VCaP (cell line): ENCODE measurements around the gene CTTN.

Experiments used
- H3K27ac ChIP-seq: fragments of 450-650 bp; 2 replicates; pipeline ENCODE4 v1.5.1; 2017
- TF ChIP-seq, protein P1 (sequence below): fragments of 450-650 bp; conservative IDR thresholded peaks from 2 replicates; pipeline ENCODE4 v1.5.1; 2017; ENCODE audit warnings: mild to moderate bottlenecking, moderate library complexity

CTTN gene

DNA sequence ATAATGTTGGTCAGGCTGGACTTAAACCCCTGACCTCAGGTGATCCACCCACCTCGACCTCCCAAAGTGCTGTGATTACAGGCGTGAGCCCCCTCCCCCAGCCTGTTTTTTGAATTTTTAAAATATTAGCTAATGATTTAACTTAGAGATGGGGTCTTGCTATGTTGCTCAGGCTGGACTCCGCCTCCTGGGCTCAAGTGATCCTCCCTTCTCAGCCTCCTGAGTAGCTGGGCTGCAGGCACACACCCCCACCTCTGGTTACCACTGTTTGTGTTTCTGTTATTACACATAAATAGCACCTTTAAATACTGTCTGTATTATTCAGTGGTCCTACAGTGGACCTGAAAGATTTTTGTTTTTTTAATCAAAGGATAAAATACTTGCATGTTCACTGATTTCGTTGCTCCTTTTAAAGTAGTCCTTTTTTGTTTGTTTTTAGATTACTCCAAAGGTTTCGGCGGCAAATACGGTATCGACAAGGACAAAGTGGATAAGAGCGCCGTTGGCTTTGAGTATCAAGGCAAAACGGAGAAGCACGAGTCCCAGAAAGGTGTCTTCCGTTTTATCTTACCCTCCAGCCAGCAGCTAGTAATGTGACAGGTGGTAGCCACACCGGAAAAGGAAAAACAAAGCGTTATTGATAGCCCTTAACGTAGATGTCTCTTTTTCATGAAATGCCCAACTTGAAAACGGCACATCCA, 21.1 kb downstream of the CTTN start:
- TF ChIP-seq, protein P1, sequence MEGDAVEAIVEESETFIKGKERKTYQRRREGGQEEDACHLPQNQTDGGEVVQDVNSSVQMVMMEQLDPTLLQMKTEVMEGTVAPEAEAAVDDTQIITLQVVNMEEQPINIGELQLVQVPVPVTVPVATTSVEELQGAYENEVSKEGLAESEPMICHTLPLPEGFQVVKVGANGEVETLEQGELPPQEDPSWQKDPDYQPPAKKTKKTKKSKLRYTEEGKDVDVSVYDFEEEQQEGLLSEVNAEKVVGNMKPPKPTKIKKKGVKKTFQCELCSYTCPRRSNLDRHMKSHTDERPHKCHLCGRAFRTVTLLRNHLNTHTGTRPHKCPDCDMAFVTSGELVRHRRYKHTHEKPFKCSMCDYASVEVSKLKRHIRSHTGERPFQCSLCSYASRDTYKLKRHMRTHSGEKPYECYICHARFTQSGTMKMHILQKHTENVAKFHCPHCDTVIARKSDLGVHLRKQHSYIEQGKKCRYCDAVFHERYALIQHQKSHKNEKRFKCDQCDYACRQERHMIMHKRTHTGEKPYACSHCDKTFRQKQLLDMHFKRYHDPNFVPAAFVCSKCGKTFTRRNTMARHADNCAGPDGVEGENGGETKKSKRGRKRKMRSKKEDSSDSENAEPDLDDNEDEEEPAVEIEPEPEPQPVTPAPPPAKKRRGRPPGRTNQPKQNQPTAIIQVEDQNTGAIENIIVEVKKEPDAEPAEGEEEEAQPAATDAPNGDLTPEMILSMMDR, result no peak
- no peak overlapping the region for H3K27ac ChIP-seq

DNA sequence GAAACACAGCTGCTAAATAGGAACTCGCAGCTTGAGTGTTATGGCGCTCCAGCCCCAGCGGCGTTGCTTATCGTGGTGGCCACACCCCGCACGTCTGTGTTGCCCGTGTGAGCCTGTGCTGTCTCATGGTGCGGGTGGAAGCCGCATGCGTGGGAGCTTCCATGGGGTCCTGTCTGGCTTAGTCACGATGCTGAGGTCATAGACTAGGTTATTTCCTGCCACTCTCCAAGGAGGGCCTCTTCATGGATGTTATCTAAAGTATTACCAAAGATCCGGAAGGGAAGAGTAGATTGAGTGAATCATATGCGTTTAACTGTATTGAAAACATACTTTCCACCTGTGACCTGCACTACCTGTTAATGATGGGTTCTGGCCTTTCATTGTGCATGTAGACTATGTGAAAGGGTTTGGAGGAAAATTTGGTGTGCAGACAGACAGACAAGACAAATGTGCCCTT, 21.7 kb downstream of the CTTN start:
- H3K27ac ChIP-seq, result no peak overlapping the region
- TF ChIP-seq, protein P1, result no peak

DNA sequence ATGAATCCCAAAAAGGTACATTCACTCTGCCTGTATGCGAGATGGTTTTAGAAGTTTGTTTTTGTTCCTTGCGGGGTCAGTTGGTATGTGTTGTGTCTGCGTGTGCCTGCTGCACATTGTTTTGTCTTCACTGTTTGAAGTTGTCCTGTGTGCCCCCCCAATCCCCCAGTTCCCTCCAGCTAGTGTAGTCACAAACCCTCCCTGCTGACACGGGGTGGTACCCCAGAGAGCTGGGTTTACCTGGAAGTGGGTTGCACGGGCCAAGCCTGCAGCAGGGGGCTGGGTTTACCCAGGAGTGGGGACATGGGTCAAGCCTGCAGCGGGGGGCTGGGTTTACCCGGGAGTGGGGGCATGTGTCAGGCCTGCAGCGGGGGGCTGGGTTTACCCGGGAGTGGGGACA, 22.2 kb downstream of the CTTN start:
- TF ChIP-seq, protein P1, result no peak
- no peak overlapping the region for H3K27ac ChIP-seq

DNA sequence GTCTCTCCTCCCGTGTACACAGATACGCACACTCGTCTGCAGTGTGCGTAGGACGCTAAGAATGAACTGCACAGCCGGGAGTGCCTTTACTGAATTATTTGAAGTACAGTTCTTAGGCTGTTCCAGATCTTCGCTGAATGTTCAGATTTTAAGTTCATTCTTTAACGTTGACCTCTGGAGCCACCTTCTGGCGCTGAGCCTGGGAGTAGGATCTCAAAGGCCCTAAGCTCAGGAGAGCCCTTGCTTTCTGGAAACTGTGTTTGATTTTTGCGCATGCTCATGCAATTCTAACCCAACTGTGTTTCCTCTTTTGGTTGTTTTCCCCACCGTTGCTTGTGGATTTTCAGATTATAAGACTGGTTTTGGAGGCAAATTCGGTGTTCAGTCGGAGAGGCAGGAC, 22.8 kb downstream of the CTTN start:
- TF ChIP-seq, protein P1, result no peak
- no peak overlapping the region for H3K27ac ChIP-seq

DNA sequence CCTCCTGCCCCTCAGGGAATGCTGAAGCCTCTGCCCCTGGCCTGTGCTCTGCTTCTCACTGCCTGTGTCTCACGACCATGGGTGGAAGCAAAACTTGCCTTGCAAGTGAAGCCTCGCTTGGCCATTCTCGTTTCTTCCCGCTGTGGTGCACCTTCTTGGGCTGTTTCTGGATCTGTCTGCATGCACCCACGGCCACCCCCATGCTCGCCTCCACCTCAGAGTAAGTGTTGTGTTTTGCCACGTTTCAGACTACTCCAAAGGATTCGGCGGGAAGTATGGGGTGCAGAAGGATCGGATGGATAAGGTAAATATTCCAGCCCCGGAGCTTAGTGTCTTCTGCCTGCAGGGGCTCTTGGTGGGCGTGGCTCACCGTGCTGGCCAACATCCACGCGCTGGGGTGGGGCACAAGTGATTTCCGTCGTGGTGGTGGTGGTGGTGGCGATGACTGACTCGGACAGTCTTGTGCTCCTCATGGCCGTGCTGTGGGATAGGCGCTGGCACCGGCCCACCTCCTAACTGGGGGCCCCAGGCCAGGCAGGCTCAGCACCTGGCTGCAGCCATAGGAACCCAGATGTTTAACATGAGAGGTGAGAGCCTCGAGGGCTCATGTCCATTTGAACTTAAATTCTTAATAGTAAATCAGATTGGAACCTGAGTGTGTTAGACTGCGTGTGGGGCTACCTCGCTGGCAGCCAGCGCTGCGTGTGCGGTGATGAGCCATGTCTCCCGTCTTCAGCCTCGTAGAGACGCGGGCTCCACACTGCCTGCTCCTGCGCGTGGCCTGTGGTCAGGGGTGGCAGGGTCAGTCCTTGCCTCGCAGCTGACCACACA, 24.6 kb downstream of the CTTN start:
- TF ChIP-seq, protein P1, result no peak
- no peak overlapping the region for H3K27ac ChIP-seq

DNA sequence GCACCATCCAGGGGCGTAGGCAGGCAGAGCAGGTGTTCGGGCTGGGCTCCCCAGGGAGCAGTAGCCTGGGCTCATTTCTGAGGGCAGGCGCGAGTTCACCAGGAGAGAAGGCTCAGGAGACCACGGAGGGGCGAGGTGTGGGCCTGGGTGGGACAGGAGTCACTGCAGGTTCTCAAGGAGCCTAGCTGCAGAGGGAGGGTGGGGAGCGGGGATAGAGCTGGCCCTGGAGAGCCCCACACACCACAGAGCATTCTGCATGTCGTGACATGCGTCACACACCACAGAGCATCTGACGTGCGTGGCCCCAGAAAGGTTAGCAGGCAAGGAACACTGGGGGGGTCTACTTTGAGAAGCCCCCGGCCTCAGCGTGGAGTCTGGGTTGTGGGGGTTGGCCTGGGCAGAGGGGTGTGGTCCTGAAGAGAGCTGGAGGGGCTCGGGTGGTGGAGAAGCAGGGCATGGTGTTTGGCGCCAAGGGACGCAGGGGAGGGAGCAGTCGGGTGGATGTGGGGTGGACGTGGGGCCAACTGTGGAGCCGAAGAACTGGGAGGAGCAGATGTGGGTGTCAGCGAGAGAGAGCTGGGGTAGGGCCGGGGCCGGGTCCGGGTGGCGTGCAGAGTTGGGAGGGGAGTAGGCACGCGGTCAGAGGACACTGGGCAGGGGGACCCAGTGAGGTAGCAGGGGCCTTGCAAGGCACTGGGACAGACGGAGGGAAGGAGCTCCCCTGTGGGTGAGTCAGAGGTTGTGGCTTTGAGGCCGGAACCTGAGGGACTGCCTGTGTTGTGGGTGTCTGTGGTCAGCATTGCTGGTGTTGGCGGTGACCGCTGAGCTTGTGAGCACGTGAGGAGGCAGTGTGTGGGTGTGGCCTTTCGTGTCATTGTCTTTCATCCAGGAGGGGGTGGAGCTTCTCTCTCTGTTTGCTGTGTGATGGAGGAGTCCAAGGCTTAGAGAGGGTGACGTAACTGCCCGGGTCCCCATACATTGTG, 25.5 kb downstream of the CTTN start:
- H3K27ac ChIP-seq, result no peak overlapping the region
- TF ChIP-seq, protein P1, result no peak
